PC-9 (cell line): ENCODE measurements around the gene YY1. TPM values are rescaled to one million over a fixed set of nuclear protein-coding genes. Genes with fewer than 3 reads are reported as not detected.

Experiments used
- BruUV-seq: library from RNA; stranded (reverse); fragments of 400-500 nt; replicated peaks from 2 replicates; lab custom pipeline; 2021; lab: Mats Ljungman, UMichigan
- CTCF ChIA-PET: fragments of 300-600 bp; sonication (Branson Sonifier 250); formaldehyde crosslinking; loops from one replicate; lab custom pipeline; 2022; ENCODE audit warnings: antibody characterized with exemption; lab: Charles Lee
- POLR2A ChIA-PET: fragments of 300-600 bp; sonication (Branson Sonifier 250); formaldehyde crosslinking; loops from one replicate; lab custom pipeline; 2022; ENCODE audit warnings: antibody characterized with exemption; ENCODE audit not compliant: unreplicated experiment; lab: Charles Lee
- DNase-seq, 2 experiments: peaks; one replicate each; pipeline versions ENCODE4 v3.0.0 to v3.0.0-alpha.2; 2015 to 2022; ENCODE audit warnings: mixed read lengths in 1 of 2
- H2AFZ ChIP-seq: fragments of 200-600 bp; sonication (generic); 2 replicates; pipeline ENCODE4 v1.8.1; 2017; ENCODE audit warnings: antibody characterized with exemption
- H3F3A ChIP-seq: fragments of 200-600 bp; sonication (generic); 2 replicates; pipeline ENCODE4 v1.8.1; 2017; ENCODE audit warnings: antibody characterized with exemption, mild to moderate bottlenecking, low read depth; ENCODE audit not compliant: insufficient read depth
- H3K27ac ChIP-seq: fragments of 200-600 bp; sonication (generic); 2 replicates; pipeline ENCODE4 v1.6.1; 2016; ENCODE audit warnings: mixed run types
- H3K27me3 ChIP-seq: fragments of 200-600 bp; sonication (generic); 2 replicates; pipeline ENCODE4 v1.6.1; 2016; ENCODE audit warnings: low read depth, mixed run types; ENCODE audit not compliant: insufficient read depth
- H3K36me3 ChIP-seq: fragments of 200-600 bp; sonication (generic); 2 replicates; pipeline ENCODE4 v1.6.1; 2016; ENCODE audit warnings: low read depth, mixed run types
- H3K4me1 ChIP-seq: fragments of 200-600 bp; sonication (generic); replicated peaks from 2 replicates; pipeline ENCODE4 v1.6.1; 2016; ENCODE audit warnings: mixed run types; ENCODE audit not compliant: insufficient read depth
- H3K4me2 ChIP-seq: fragments of 200-600 bp; sonication (generic); 2 replicates; pipeline ENCODE4 v1.6.1; 2017; ENCODE audit warnings: mixed run types
- H3K4me3 ChIP-seq: fragments of 200-600 bp; sonication (generic); 2 replicates; pipeline ENCODE4 v1.6.1; 2016; ENCODE audit warnings: mixed run types
- H3K79me2 ChIP-seq: fragments of 200-600 bp; sonication (generic); 2 replicates; pipeline ENCODE4 v1.6.1; 2017; ENCODE audit warnings: low read depth, mixed run types
- H3K9me2 ChIP-seq: fragments of 200-600 bp; sonication (generic); 2 replicates; pipeline ENCODE4 v1.8.1; 2017; ENCODE audit warnings: mild to moderate bottlenecking; ENCODE audit not compliant: insufficient read depth
- H3K9me3 ChIP-seq: fragments of 200-600 bp; sonication (generic); 2 replicates; pipeline ENCODE4 v1.8.1; 2016; ENCODE audit warnings: low read depth; ENCODE audit not compliant: insufficient read depth
- H4K20me1 ChIP-seq: fragments of 200-600 bp; sonication (generic); 2 replicates; pipeline ENCODE4 v1.8.1; 2017; ENCODE audit not compliant: insufficient read depth
- CTCF ChIP-seq: fragments of 200-600 bp; sonication (generic); conservative IDR thresholded peaks from 2 replicates; pipeline ENCODE4 v1.6.1; 2017; ENCODE audit warnings: mixed run types, antibody characterized with exemption, mild to moderate bottlenecking, moderate library complexity
- EZH2 ChIP-seq: fragments of 200-600 bp; sonication (generic); IDR thresholded peaks from 2 replicates; pipeline ENCODE4 v1.8.0; 2017; ENCODE audit warnings: antibody characterized with exemption, low read depth
- intact Hi-C: fragments of 100-400 bp; cut with micrococcal nuclease; formaldehyde crosslinking; loops from one replicate; pipeline ENCODE4 v1.10.0; 2022; ENCODE audit not compliant: unreplicated experiment
- total RNA-seq: library from RNA; stranded (reverse); gene quantifications from 2 replicates; pipeline ENCODE4 v1.2.3, GENCODE V29; 2021

The YY1 gene
- total RNA-seq, 1 experiment from 2014 or later, result 32.3 TPM

GRCh38 chr14:100283984-100284881 lies 45.3 kb downstream of the YY1 start:
- no peak overlapping the region for H3K4me3 ChIP-seq
- no peak for DNase-seq
- no peak for TF ChIP-seq CTCF
- TF ChIP-seq EZH2, result no peak
- H3F3A ChIP-seq, result peaks cover 3% of the 10 kb centered on the region; the same call in 1 of the 2 replicates
- H3K9me3 ChIP-seq, result no peaks in the 10 kb centered on the region
- H3K27ac ChIP-seq, result no peak overlapping the region
- no peaks in the 10 kb centered on the region for H3K27me3 ChIP-seq
- H3K4me1 ChIP-seq, result no peaks in the 10 kb centered on the region
- ChIA-PET CTCF (interaction anchor here (0.8 kb wide), 1 partner anchor 94 kb away, joined by 3 read pairs; no protein-coding TSS in a partner anchor), POLR2A (no interaction called here)
- peaks cover 21% of the 10 kb centered on the region; the same call in 1 of the 2 replicates for H4K20me1 ChIP-seq
- H3K79me2 ChIP-seq, result peaks cover 11% of the 10 kb centered on the region; the same call in 1 of the 2 replicates
- no peaks in the 10 kb centered on the region for H3K9me2 ChIP-seq
- no peaks in the 10 kb centered on the region for H3K36me3 ChIP-seq
- intact Hi-C loops, result no loop called here
- no peak overlapping the region; the same call in 1 of the 2 replicates for H3K4me2 ChIP-seq
- H2AFZ ChIP-seq, result no peak overlapping the region
- no TSS peak for BruUV-seq

GRCh38 chr14:100285021-100285912 lies 46.3 kb downstream of the YY1 start:
- TF ChIP-seq CTCF, result peak; percentile 82
- no peak for TF ChIP-seq EZH2
- peak overlapping the region; percentile 76 for H3K4me2 ChIP-seq
- intact Hi-C loops, result loop anchor here (5.0 kb wide), 1 partner anchor 92 kb away; the partner anchor contains the start of gene WDR25
- no peaks in the 10 kb centered on the region for H3K27me3 ChIP-seq
- no peak overlapping the region for H3K27ac ChIP-seq
- peak overlapping the region; percentile 63; the same call in 1 of the 2 replicates for H3K4me3 ChIP-seq
- CTCF ChIA-PET, result interaction anchor here (0.8 kb wide), 1 partner anchor 92 kb away, joined by 3 read pairs; no protein-coding TSS in a partner anchor
- H3F3A ChIP-seq, result peaks cover 3% of the 10 kb centered on the region; the same call in 1 of the 2 replicates
- no peaks in the 10 kb centered on the region for H3K36me3 ChIP-seq
- H3K79me2 ChIP-seq, result peaks cover 3% of the 10 kb centered on the region; the same call in 1 of the 2 replicates
- no peaks in the 10 kb centered on the region for H3K9me2 ChIP-seq
- no peaks in the 10 kb centered on the region for H3K9me3 ChIP-seq
- no peaks in the 10 kb centered on the region for H3K4me1 ChIP-seq
- POLR2A ChIA-PET, result no interaction called here
- peaks cover 10% of the 10 kb centered on the region; the same call in 1 of the 2 replicates for H4K20me1 ChIP-seq
- DNase-seq, result peak in 1 of 2 experiments; percentile 51
- peak overlapping the region; percentile 77; the same call in 1 of the 2 replicates for H2AFZ ChIP-seq
- BruUV-seq, result no TSS peak
